ENCODE measurements around the gene WRAP73.

The WRAP73 gene

DNA sequence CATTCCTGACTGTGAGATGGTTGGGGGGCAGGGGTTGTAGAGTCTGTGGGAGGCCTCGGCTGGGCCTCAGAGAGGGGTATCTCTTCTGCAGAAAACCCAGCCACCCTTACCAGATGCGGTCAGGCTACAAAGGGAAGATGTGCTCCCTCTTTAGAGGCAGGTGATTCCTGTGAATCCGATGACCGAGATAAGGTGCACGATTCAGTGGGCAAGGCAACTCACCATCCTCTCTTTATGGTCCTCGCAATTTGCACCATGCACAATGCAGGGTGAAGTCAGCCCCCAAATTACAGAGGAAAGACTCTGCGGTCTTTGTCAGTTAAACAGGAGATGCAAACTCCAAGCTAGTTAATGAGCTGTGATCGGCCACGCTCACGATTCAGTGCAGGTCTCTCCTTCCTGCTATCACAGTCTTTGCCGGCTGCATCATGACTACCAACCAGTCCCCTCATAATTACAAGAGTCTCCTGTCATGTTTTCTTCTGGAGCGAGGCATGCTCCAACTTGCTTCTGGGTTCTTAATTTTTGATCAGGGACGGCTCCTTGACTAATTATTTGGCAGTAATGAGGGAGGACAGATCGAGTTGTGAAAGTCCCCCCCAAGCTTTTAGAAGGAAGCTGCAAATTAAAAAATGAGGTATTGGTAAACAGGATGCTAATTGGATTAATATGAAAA lies 14.9 kb upstream of the WRAP73 start:
- no peak for DNase-seq

DNA sequence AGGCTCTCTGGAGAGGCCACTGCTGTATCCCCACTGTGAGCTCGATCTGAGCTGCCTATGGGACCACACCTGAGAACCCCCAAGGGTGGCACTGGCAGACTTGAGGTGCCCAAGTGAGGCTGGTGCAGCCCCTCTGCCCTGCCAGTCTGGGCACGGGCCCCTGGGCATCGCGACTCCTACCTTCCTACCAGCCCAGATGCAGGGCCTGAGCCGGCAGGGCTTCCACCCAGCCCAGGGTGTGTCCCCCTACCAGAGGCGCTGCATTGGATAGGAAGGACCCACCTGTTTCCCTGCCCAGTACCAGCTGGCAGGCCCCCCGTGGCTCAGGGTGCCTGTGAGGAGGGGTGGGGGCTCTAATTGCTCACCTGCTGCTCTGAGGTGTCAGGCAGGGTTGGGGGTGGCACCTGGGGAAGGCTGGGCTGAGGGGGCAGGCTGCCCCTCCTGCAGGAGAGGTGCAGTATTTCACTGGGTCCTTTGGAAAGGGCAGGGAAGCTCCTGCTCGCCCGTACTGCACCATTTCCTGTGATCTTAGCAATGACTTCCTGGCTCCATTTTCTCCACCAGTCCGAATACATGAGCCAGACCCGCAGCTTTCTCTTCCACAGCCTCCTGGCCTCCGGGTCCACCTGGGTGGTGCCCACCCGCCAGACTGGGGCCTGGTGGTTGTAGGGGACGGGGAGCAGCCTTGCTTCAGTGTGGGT lies 14.2 kb upstream of the WRAP73 start:
- DNase-seq = no peak

DNA sequence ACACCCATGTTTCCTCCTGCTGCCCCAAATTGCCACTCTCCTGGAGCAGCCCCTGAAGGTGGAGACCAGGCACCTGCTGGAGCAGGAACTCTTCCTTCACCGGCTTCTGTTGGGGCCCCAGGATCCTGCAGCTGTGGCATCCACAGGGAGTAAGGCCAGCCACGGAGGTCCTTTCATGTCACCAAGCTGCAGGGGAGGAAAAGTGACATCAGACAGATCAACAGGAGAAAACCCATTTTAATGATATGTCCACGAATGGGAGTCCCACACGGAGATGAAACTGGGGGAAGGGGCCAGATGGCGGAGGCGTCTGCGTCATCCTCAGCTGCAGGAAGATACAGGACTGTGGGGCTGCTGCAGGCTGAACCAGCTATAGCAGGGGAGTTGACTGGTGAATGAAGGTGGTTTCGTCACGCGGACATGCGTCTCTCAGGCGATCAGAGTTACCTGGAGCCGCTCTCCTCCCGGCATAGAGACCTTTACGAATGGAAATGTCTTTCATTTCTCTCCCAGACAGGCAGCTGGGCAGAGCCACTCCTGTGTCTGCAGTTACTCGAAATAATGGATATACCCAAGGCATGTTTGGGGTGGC lies 12.3 kb upstream of the WRAP73 start:
- DNase-seq = no peak

GRCh38 chr1:3661631-3662030 lies 11.7 kb upstream of the WRAP73 start:
- DNase-seq = no peak

- no peak for DNase-seq
These were observed 10.8 kb upstream of the WRAP73 start for GRCh38 chr1:3660704-3661103.

DNA sequence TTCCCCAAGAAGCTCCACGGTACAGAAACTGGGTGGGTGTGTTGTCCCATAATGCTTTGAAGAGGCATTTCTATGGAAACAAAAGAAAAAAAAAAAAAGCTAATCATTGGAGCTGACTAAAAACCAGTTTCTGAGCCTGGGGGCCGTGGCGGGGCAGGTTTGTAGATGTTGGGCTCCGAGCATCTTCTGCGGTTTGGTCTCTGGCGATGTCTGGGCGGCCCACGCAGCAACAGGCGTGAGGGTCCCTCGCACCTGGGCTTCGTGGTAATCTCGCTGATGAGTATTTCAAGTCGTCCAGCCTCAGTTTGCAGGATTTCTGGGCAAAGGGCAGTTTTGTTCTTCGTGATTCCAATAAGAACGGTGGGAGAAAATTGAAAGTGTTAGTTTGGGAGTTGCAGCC lies 9.2 kb upstream of the WRAP73 start:
- DNase-seq = no peak

DNA sequence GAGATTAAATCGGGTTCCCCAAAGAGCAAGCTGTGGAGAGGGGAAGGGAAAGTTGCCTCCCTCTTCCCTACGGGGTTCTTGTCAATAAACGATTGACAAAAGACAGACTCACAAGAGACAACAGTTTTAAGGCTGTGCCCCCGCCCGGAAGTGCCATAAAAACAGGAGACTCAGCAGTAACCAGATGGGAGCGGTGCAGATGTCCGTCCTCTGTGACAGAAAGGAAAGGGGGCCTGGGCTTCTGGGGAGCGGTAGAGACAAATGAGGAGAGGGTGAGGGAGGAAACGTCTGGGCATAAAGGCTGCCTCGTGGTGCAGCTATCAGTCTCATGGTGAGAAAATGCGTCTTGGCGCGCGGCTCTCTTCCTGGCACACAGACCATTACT lies 8.3 kb upstream of the WRAP73 start:
- DNase-seq = no peak

GRCh38 chr1:3657578-3658230 lies 7.8 kb upstream of the WRAP73 start:
- DNase-seq = no peak

GRCh38 chr1:3657096-3657475 lies 7.2 kb upstream of the WRAP73 start:
- DNase-seq = no peak

DNA sequence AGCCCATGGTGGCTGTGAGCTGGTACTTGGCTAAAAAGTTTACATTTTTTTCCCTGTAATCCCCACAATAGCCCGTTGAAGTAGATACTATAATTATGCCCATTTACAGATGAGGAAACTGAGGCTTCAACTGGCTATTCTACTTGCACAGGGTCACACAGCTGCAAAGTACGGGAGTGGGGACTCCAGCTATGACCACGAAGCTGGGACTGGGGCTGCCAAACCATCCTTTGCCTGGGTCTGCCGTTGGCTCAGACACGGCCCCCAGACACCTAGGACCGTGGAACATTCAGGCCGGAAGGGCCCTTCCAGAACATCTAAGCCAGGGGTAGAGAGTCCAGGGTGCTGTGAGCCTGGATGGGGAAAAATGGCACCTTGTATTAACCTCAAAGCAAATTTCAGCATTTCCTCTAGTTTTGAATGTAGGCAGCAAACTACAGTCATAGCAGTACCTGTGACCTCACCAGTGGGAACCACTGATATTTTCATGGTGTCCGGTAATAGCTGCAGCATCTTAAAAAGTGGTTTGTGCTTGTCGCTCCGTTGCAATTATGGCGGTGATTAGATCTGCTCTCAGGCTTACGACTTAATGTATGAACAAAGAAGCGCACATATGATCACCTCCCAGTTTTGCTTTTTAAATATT lies 6.7 kb upstream of the WRAP73 start:
- no peak for DNase-seq

DNA sequence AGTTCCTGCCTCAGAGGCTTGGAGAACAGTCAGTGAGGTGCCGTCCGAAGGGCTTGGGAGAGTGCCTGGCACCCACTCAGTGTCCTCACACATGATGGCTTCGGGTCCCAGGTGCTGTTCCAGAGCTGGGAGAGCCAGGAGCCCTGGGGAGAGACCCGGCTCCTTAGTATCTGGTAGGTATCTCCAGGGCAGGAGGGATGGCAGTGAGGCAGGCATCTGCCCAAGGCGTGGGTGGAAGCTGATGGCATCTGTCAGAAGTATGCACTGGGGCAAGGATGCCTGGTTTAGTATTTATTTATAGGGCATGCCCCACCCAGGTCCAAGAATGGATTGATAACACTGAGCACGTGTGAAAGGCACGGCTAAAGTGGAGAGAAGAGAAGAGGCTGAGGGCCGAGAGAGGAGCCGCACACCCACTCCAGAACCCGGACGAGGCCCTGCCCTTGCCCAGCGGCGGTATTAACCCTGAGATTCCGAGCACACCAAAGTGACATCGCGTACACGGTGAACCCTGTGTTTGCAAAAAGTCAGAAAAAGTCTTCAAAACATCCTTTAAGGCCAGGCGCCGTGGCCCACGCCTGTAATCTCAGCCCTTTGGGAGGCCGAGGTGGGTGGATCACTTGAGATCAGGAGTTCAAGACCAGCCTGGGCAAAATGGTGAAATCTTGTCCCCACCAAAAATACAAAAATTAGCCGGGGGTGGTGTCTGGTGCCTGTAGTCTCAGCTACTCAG lies 4.8 kb upstream of the WRAP73 start:
- DNase-seq = no peak

DNA sequence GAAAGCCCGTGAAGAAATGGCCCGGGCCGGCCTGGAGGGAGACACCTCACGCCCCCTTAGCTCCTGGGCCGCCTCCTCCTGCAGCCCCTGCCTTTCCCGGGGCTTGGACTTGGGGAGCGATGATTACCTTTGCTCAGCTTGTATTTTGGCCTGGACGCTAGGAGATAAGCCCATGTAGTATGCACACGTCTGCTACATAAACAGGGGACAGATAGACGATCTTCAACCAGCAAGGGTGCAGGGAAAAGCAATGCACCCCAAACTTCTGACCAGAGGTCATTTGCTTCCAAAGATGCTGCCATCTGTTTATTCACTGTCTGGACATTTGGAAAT lies 3.3 kb upstream of the WRAP73 start:
- DNase-seq = no peak

GRCh38 chr1:3652548-3653285 lies 2.8 kb upstream of the WRAP73 start:
- no peak for DNase-seq

DNA sequence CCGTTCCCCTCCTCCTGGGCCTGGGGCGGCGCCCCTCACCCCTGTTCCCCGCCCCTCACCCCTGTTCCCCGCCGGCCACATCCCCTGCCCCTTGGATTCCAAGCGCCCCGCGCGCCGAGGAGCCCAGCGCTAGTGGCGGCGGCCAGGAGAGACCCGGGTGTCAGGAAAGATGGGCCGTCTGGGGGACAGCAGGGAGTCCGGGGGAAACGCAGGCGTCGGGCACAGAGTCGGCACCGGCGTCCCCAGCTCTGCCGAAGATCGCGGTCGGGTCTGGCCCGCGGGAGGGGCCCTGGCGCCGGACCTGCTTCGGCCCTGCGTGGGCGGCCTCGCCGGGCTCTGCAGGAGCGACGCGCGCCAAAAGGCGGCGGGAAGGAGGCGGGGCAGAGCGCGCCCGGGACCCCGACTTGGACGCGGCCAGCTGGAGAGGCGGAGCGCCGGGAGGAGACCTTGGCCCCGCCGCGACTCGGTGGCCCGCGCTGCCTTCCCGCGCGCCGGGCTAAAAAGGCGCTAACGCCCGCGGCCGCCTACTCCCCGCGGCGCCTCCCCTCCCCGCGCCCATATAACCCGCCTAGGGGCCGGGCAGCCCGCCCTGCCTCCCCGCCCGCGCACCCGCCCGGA lies 2.1 kb upstream of the WRAP73 start, which contains the start of gene TP73:
TSS of gene TP73 (plus strand) at position 587 of the 618 bp plus-strand sequence. CDS start 29,850 bp downstream, outside the sequence.
- no peak for DNase-seq

GRCh38 chr1:3651026-3651929 lies 1.4 kb upstream of the WRAP73 start:
- DNase-seq = no peak

DNA sequence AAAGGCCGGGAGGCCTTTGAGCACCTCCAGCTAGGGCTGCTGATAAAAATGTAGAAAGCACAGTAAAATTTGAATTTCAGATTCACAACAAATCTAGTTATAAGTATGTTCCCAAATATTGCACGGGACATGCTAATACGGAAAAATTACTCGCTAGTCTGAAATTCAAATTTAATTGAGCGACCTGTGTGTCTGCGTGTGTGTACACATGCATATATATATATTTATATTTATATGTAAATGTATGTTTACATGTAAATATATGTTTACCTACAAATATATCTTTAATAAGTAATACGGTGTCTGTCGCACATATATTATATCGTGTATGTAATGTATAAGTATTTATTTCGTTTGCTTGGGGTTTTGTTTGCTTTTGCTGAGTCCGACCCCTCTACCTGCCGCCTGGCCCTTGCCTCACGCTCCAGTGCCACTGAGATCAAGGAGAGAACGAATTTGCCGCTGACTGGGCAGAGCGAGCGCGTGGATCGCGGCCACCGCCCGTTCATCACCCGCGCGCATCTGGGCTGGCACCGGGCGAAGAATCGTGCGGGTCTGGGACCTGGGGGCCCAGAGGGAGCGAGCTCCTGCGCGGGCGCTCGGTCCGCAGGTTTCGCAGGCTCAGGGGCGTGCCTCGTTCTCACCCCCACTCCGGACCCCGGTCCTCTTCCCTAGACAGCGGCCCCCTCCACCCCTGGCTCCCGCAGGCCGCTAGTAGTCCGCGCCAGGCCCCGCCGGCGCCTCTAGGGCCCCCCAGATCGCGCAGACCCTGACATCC lies 534 bp upstream of the WRAP73 start:
- no peak for DNase-seq

- no peak for DNase-seq
These were observed 3.3 kb downstream of the WRAP73 start for GRCh38 chr1:3646596-3646995.

DNA sequence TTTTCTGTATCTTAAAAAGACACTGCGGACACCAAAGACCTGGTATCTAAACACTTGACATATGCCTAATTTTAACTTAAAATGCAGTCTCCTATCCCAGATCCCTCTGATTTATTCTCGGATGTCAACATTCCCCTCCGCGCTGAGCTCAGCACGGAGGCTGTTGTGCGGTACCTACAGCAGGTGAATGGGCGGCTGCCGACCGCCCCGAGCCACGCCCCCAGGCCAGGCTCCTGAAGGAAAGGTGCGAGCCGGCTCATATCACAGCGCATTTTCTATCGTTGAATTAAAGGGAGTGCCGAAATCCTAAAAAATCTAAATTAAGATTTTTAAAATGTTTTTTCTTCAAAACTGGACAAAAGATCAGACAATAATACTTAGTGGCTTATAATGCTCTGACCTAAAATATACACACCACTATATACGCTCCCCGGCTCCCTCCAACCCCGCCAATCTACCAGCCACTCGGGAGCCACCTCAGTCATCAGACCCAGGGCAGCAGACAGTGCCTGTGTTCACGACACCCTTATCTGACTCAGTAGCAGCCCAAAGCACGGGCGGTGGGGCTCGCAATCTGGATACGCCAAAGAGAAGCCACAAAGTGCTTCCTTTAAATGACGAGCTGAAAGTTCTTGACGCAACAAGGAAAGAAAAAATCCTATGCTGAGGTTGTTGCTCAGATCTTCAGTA lies 4.1 kb downstream of the WRAP73 start:
- DNase-seq = no peak

GRCh38 chr1:3645247-3645646 lies 4.7 kb downstream of the WRAP73 start:
- no peak for DNase-seq

Measured in stimulated activated CD4-positive, alpha-beta T cell treated with anti-CD3 and anti-CD28 coated beads, Interleukin-1b, Interleukin-23, amount 100 ng/mL, for 48 hours (primary cell).